ENCODE data around the gene SIPA1L3. TPM values are rescaled to one million over a fixed set of nuclear protein-coding genes. Genes with fewer than 3 reads are reported as not detected.

The SIPA1L3 gene
- polyA plus RNA-seq, 1 of the 3 experiments (the other 2 are of a cell fraction): 11.6 TPM

- no peaks in the 10 kb centered on the region for H3K9me2 ChIP-seq
- H3F3A ChIP-seq (replicated peaks; ENCODE audit: insufficient read depth): no peaks in the 10 kb centered on the region
- no peak overlapping the region for H3K27ac ChIP-seq (ENCODE audit: low read depth in 2 of 2, low read length in 1 of 2)
- no peak overlapping the region for H3K4me2 ChIP-seq
- no peak overlapping the region for H3K4me3 ChIP-seq (ENCODE audit: low read depth in 2 of 2, low read length in 1 of 2)
- ChIA-PET POLR2A (no interaction called here), CTCF (interaction anchor here (1.1 to 7.2 kb wide), 2 partner anchors 14 to 86 kb away, joined by 4 to 76 read pairs; partner anchors contain the start of gene CATSPERG)
- H3K36me3 ChIP-seq (replicated peaks in 1 of 2; ENCODE audit: control insufficient read depth in 1 of 2, insufficient read depth in 2 of 2, low read length in 1 of 2): no peaks in the 10 kb centered on the region
- TF ChIP-seq PBX3 (IDR thresholded peaks at IDR 0.05) (no peak), FOXM1 (IDR thresholded peaks at IDR 0.05; ENCODE audit: low read depth) (no peak), MEF2A (IDR thresholded peaks at IDR 0.05; ENCODE audit: borderline replicate concordance, low read depth) (no peak), MXI1 (IDR thresholded peaks at IDR 0.05; ENCODE audit: low read depth, low read length) (no peak), NRF1 (IDR thresholded peaks at IDR 0.05; ENCODE audit: low read depth, low read length) (no peak)
- H3K9ac ChIP-seq: no peak overlapping the region
- no peaks in the 10 kb centered on the region for H3K27me3 ChIP-seq (ENCODE audit: insufficient read depth)
- 95% methylated on average over 7 of the region's 7 CpGs for WGBS (ENCODE audit: low lambda C conversion rate)
- no peaks in the 10 kb centered on the region for H3K9me3 ChIP-seq
- no peak overlapping the region for H2AFZ ChIP-seq (ENCODE audit: low read depth)
- no peaks in the 10 kb centered on the region for H4K20me1 ChIP-seq (ENCODE audit: insufficient read depth)
- peaks cover 0 to 16% of the 10 kb centered on the region in 2 experiments; a peak in 2 of 4 replicates for H3K4me1 ChIP-seq (ENCODE audit: control insufficient read depth in 1 of 2, insufficient read depth in 2 of 2, low read depth in 1 of 2, low read length in 1 of 2)
- H3K79me2 ChIP-seq (ENCODE audit: insufficient read depth): no peaks in the 10 kb centered on the region
- DNase-seq: no peak
Observed at GRCh38 chr19:38248421-38248820, 341.4 kb downstream of the SIPA1L3 start.

GRCh38 chr19:38250428-38250820, 343.4 kb downstream of the SIPA1L3 start:
- Histone ChIP-seq H3K9me2 (no peaks in the 10 kb centered on the region), H4K20me1 (ENCODE audit: insufficient read depth) (no peaks in the 10 kb centered on the region), H3F3A (replicated peaks; ENCODE audit: insufficient read depth) (no peaks in the 10 kb centered on the region), H2AFZ (ENCODE audit: low read depth) (no peak overlapping the region), H3K27me3 (ENCODE audit: insufficient read depth) (no peaks in the 10 kb centered on the region), H3K36me3 (replicated peaks in 1 of 2; ENCODE audit: control insufficient read depth in 1 of 2, insufficient read depth in 2 of 2, low read length in 1 of 2) (no peaks in the 10 kb centered on the region), H3K4me3 (ENCODE audit: low read depth in 2 of 2, low read length in 1 of 2) (no peak overlapping the region), H3K4me1 (ENCODE audit: control insufficient read depth in 1 of 2, insufficient read depth in 2 of 2, low read depth in 1 of 2, low read length in 1 of 2) (peaks cover 0 to 16% of the 10 kb centered on the region in 2 experiments; a peak in 2 of 4 replicates), H3K4me2 (no peak overlapping the region), H3K9me3 (no peaks in the 10 kb centered on the region), H3K9ac (no peak overlapping the region), H3K79me2 (ENCODE audit: insufficient read depth) (no peaks in the 10 kb centered on the region), H3K27ac (ENCODE audit: low read depth in 2 of 2, low read length in 1 of 2) (no peak overlapping the region)
- ChIA-PET CTCF (interaction anchor here (0.8 to 4.2 kb wide), 6 partner anchors 16 to 348 kb away, joined by 3 to 24 read pairs (median 6); partner anchors contain the start of gene CATSPERG), POLR2A (no interaction called here)
- no peak for TF ChIP-seq PBX3 (IDR thresholded peaks at IDR 0.05)
- TF ChIP-seq TEAD4 (IDR thresholded peaks at IDR 0.05; ENCODE audit: borderline replicate concordance, insufficient read depth): no peak
- no peak for TF ChIP-seq FOXJ3 (CRISPR knock-in tag; IDR thresholded peaks at IDR 0.05)
- no peak for TF ChIP-seq ELF1 (IDR thresholded peaks at IDR 0.05)
- no peak for TF ChIP-seq RCOR1 (IDR thresholded peaks at IDR 0.05; ENCODE audit: low read length)
- TF ChIP-seq CTCF (IDR thresholded peaks at IDR 0.05): no peak
- TF ChIP-seq REST (IDR thresholded peaks at IDR 0.05; ENCODE audit: low read depth, low read length): no peak
- no peak for TF ChIP-seq TAF1 (IDR thresholded peaks at IDR 0.05; ENCODE audit: borderline replicate concordance, low read depth, low read length)
- no peak for TF ChIP-seq SMC3 (IDR thresholded peaks at IDR 0.05; ENCODE audit: low read depth, low read length)
- TF ChIP-seq RXRA (IDR thresholded peaks at IDR 0.05; ENCODE audit: borderline replicate concordance, low read depth): no peak
- no peak for TF ChIP-seq CHD2 (IDR thresholded peaks at IDR 0.05; ENCODE audit: low read length, partially characterized antibody)
- no peak for TF ChIP-seq POLR2AphosphoS5 (IDR thresholded peaks at IDR 0.05; ENCODE audit: low read depth, low read length)
- no peak for TF ChIP-seq EZH2phosphoT487 (IDR thresholded peaks at IDR 0.05; ENCODE audit: borderline replicate concordance, low read depth)
- TF ChIP-seq USF1 (IDR thresholded peaks at IDR 0.05; ENCODE audit: borderline replicate concordance, low read depth): no peak
- no peak for TF ChIP-seq MXI1 (IDR thresholded peaks at IDR 0.05; ENCODE audit: low read depth, low read length)
- DNase-seq: no peak

Data from SK-N-SH (cell line).